Mesendoderm (in vitro differentiated cells): ENCODE measurements around the gene PRAMEF20.

Experiments
- DNase-seq: peaks from one replicate; pipeline ENCODE4 v3.0.0; 2013
- H2AK5ac ChIP-seq: 2 replicates; pipeline ENCODE4 v1.6.1; 2013; ENCODE audit warnings: low read length, inconsistent platforms
- H2BK120ac ChIP-seq: 2 replicates; pipeline ENCODE4 v1.6.1; 2013; ENCODE audit warnings: low read depth, mild to moderate bottlenecking, low read length, moderate library complexity, mixed read lengths
- H2BK15ac ChIP-seq: replicated peaks from 2 replicates; pipeline ENCODE4 v1.6.1; 2013; ENCODE audit warnings: low read depth, mild to moderate bottlenecking, moderate library complexity
- H2BK5ac ChIP-seq: 2 replicates; pipeline ENCODE4 v1.6.1; 2013; ENCODE audit warnings: low read length, inconsistent platforms
- H3K18ac ChIP-seq: 2 replicates; pipeline ENCODE4 v1.6.1; 2013; ENCODE audit warnings: mild to moderate bottlenecking, low read length, mixed read lengths
- H3K23ac ChIP-seq: one replicate; pipeline ENCODE4 v1.6.1; 2013; ENCODE audit warnings: low read length
- H3K27ac ChIP-seq: 2 replicates; pipeline ENCODE4 v1.5.1; 2013; ENCODE audit warnings: low read depth, mild to moderate bottlenecking, inconsistent platforms, low read length, moderate library complexity
- H3K27me3 ChIP-seq: 2 replicates; pipeline ENCODE4 v1.6.1; 2013; ENCODE audit warnings: low read length, control low read depth, mild to moderate bottlenecking, inconsistent platforms; ENCODE audit not compliant: insufficient read depth, poor library complexity
- H3K36me3 ChIP-seq: 2 replicates; pipeline ENCODE4 v1.6.1; 2013; ENCODE audit warnings: low read length, inconsistent platforms; ENCODE audit not compliant: control insufficient read depth, insufficient read depth
- H3K4ac ChIP-seq: one replicate; pipeline ENCODE4 v1.6.1; 2013; ENCODE audit warnings: low read depth, mild to moderate bottlenecking, low read length, moderate library complexity
- H3K4me1 ChIP-seq: 2 replicates; pipeline ENCODE4 v1.6.1; 2013; ENCODE audit warnings: low read depth, low read length, inconsistent platforms; ENCODE audit not compliant: control insufficient read depth
- H3K4me2 ChIP-seq: 2 replicates; pipeline ENCODE4 v1.6.1; 2013; ENCODE audit warnings: low read length
- H3K4me3 ChIP-seq: 2 replicates; pipeline ENCODE4 v1.5.1; 2013; ENCODE audit warnings: mild to moderate bottlenecking, low read length
- H3K56ac ChIP-seq: one replicate; pipeline ENCODE4 v1.6.1; 2013; ENCODE audit warnings: low read length
- H3K79me1 ChIP-seq: 2 replicates; pipeline ENCODE4 v1.6.1; 2013; ENCODE audit warnings: low read length, inconsistent platforms
- H3K79me2 ChIP-seq: 2 replicates; pipeline ENCODE4 v1.6.1; 2013; ENCODE audit warnings: mild to moderate bottlenecking, low read length; ENCODE audit not compliant: control insufficient read depth, insufficient read depth
- H3K9ac ChIP-seq: 2 replicates; pipeline ENCODE4 v1.6.1; 2013; ENCODE audit warnings: low read length, inconsistent platforms
- H4K5ac ChIP-seq: one replicate; pipeline ENCODE4 v1.6.1; 2013; ENCODE audit warnings: low read length
- H4K8ac ChIP-seq: one replicate; pipeline ENCODE4 v1.6.1; 2013; ENCODE audit warnings: low read depth, mild to moderate bottlenecking, control low read depth, low read length, moderate library complexity
- WGBS: extraction: QIAGEN DNeasy Blood & Tissue Kit; methylation state at CpG from one replicate; pipeline ENCODE4 v1.1.7; 2013; ENCODE audit warnings: low lambda C conversion rate, missing lambda C conversion rate; ENCODE audit not compliant: insufficient coverage; ENCODE audit errors: extremely low coverage; 5-methylcytosine and 5-hydroxymethylcytosine counted together

Gene PRAMEF20

DNA sequence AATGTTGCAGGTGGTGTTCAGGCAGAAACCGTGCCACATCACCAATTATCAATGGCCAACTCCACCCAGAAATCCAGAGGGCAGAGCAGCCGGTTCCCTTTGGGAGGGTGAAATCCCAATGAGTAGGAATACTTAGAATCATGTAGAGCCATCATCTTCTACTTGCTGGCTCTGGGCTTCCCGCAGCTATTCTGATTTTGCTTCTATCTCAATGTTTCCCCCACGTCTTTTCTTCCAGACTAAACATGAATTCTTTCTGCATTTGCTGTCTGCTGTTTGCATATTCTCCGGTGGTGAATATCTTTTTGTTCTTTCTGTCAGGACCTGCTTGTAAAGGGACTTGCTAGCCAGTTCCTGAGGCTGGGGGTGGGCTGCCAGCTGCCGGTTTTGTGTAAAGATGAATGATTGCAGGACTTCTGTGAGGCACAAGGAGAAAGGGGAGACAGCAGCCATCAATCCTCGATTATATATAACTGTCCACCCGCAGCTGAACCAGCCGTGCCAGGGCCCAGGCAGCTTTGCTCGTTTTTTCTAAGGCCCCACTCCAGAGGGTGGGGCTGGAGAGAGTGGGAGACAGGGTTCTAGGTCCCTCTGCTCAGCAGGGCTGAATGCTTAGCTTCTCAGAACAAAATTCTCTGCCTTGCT is 33.2 kb downstream of the PRAMEF20 start:
- H3K4me1 ChIP-seq: no peaks in the 10 kb centered on the region
- no peaks in the 10 kb centered on the region for H3K79me1 ChIP-seq
- H3K4ac ChIP-seq: no peak overlapping the region
- H3K56ac ChIP-seq: no peak overlapping the region
- H3K27me3 ChIP-seq: no peaks in the 10 kb centered on the region
- H3K79me2 ChIP-seq: no peaks in the 10 kb centered on the region
- no peak overlapping the region for H2BK15ac ChIP-seq
- H2AK5ac ChIP-seq: no peak overlapping the region
- H4K5ac ChIP-seq: no peak overlapping the region
- H3K36me3 ChIP-seq: no peaks in the 10 kb centered on the region
- H3K23ac ChIP-seq: no peak overlapping the region
- H3K4me3 ChIP-seq: no peak overlapping the region
- H2BK5ac ChIP-seq: no peak overlapping the region
- H3K27ac ChIP-seq: no peak overlapping the region
- no peak overlapping the region for H3K18ac ChIP-seq
- no peak overlapping the region for H2BK120ac ChIP-seq
- WGBS: no CpG with 5 or more reads among the region's 10 CpGs
- H3K4me2 ChIP-seq: no peak overlapping the region
- no peak overlapping the region for H4K8ac ChIP-seq
- DNase-seq: no peak
- H3K9ac ChIP-seq: no peak overlapping the region

- H3K9ac ChIP-seq: no peak overlapping the region
- H3K23ac ChIP-seq: no peak overlapping the region
- H3K4me1 ChIP-seq: no peaks in the 10 kb centered on the region
- no peak for DNase-seq
- no peak overlapping the region for H3K56ac ChIP-seq
- H4K5ac ChIP-seq: no peak overlapping the region
- no peak overlapping the region for H2BK5ac ChIP-seq
- H3K4me3 ChIP-seq: no peak overlapping the region
- H2BK15ac ChIP-seq: no peak overlapping the region
- H3K36me3 ChIP-seq: no peaks in the 10 kb centered on the region
- H3K79me2 ChIP-seq: no peaks in the 10 kb centered on the region
- no peaks in the 10 kb centered on the region for H3K27me3 ChIP-seq
- no peak overlapping the region for H3K4ac ChIP-seq
- no peak overlapping the region for H2AK5ac ChIP-seq
- no peak overlapping the region for H4K8ac ChIP-seq
- H3K4me2 ChIP-seq: no peak overlapping the region
- no peak overlapping the region for H3K27ac ChIP-seq
- no peak overlapping the region for H2BK120ac ChIP-seq
- H3K79me1 ChIP-seq: no peaks in the 10 kb centered on the region
- H3K18ac ChIP-seq: no peak overlapping the region
- no CpG with 5 or more reads among the region's 7 CpGs for WGBS
These were observed 40.0 kb downstream of the PRAMEF20 start for GRCh38 chr1:13450204-13450603.

DNA sequence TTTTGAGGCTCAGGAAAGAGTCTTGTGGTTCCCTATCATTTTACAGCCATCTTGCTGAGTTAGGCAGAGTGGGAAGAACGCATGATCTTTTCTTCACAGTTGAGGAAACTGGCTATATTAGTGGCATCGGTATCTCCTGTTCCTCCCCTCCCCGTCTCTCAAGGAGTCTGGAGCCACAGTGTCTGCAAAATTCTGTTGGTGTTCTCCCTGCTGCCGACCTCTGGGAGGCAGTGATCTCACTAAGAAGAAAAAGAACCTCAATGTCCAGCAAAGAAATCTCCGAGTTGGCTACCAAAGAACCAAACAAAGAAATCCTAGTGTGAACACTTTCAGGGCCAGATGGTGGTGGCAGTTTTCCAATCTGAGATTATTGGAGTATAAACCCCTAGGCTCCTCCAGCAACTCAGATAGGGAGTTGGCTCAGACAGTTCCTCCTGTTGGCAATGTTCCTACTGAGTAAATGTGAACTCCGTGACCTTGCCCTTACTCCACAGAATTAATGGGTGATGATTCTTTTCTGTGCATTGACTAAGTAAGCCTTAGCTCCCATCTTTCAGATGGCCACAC is 41.2 kb downstream of the PRAMEF20 start:
- no peak overlapping the region for H3K56ac ChIP-seq
- H2BK15ac ChIP-seq: no peak overlapping the region
- H3K36me3 ChIP-seq: no peaks in the 10 kb centered on the region
- no peaks in the 10 kb centered on the region for H3K79me2 ChIP-seq
- no peak overlapping the region for H3K4me3 ChIP-seq
- H3K4ac ChIP-seq: no peak overlapping the region
- no peak overlapping the region for H3K18ac ChIP-seq
- H4K5ac ChIP-seq: no peak overlapping the region
- no peak overlapping the region for H2AK5ac ChIP-seq
- WGBS: no CpG with 5 or more reads among the region's 6 CpGs
- H3K79me1 ChIP-seq: no peaks in the 10 kb centered on the region
- H2BK5ac ChIP-seq: no peak overlapping the region
- H3K9ac ChIP-seq: no peak overlapping the region
- no peak overlapping the region for H3K23ac ChIP-seq
- DNase-seq: no peak
- no peaks in the 10 kb centered on the region for H3K4me1 ChIP-seq
- H2BK120ac ChIP-seq: no peak overlapping the region
- H4K8ac ChIP-seq: no peak overlapping the region
- H3K27ac ChIP-seq: no peak overlapping the region
- H3K4me2 ChIP-seq: no peak overlapping the region
- no peaks in the 10 kb centered on the region for H3K27me3 ChIP-seq

- Histone ChIP-seq H3K27ac (no peak overlapping the region), H3K79me1 (no peaks in the 10 kb centered on the region), H2AK5ac (no peak overlapping the region), H3K79me2 (no peaks in the 10 kb centered on the region), H3K4me1 (no peaks in the 10 kb centered on the region), H3K23ac (no peak overlapping the region), H2BK120ac (no peak overlapping the region), H3K4me2 (no peak overlapping the region), H3K9ac (no peak overlapping the region), H3K56ac (no peak overlapping the region), H4K5ac (no peak overlapping the region), H3K18ac (no peak overlapping the region), H3K4me3 (no peak overlapping the region), H2BK15ac (no peak overlapping the region), H3K27me3 (no peaks in the 10 kb centered on the region), H2BK5ac (no peak overlapping the region), H3K36me3 (no peaks in the 10 kb centered on the region), H3K4ac (no peak overlapping the region), H4K8ac (no peak overlapping the region)
- no CpG with 5 or more reads among the region's 15 CpGs for WGBS
- no peak for DNase-seq
These were observed 46.8 kb downstream of the PRAMEF20 start for GRCh38 chr1:13456904-13457532.

DNA sequence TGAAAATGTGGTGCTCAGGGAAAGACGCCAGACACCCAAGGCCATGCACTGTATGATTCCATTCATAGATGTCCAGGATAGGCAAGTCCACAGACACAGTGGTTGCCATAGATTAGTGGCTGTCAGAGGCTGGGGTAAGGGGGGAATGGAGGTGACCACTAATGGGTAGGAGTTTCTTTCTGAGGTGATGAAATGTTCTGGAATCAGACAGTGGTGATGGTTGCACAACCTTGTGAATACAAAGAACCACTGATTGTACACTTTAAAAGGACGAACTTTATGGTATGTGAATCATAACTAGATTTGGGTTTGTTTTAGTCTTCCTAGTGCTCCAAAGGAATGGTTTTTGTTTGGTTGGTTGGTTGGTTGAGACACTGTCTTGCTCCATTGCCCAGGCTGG is 51.7 kb downstream of the PRAMEF20 start:
- H4K5ac ChIP-seq: no peak overlapping the region
- WGBS: no CpG with 5 or more reads among the region's 2 CpGs
- H3K9ac ChIP-seq: no peak overlapping the region
- no peak overlapping the region for H4K8ac ChIP-seq
- no peak overlapping the region for H3K18ac ChIP-seq
- no peak overlapping the region for H3K4me3 ChIP-seq
- no peaks in the 10 kb centered on the region for H3K79me2 ChIP-seq
- no peak overlapping the region for H2BK5ac ChIP-seq
- no peak overlapping the region for H2AK5ac ChIP-seq
- no peaks in the 10 kb centered on the region for H3K79me1 ChIP-seq
- H3K27ac ChIP-seq: no peak overlapping the region
- H3K4me2 ChIP-seq: no peak overlapping the region
- H2BK120ac ChIP-seq: no peak overlapping the region
- H3K56ac ChIP-seq: no peak overlapping the region
- H3K4me1 ChIP-seq: no peaks in the 10 kb centered on the region
- no peak overlapping the region for H3K4ac ChIP-seq
- H2BK15ac ChIP-seq: no peak overlapping the region
- no peak overlapping the region for H3K23ac ChIP-seq
- H3K36me3 ChIP-seq: no peaks in the 10 kb centered on the region
- no peak for DNase-seq
- no peaks in the 10 kb centered on the region for H3K27me3 ChIP-seq
